IMR-90 (cell line): Measurements from ENCODE around the gene MAP4. TPM values are rescaled to one million over a fixed set of nuclear protein-coding genes. Genes with fewer than 3 reads are reported as not detected.

Experiments
- ATAC-seq: fragments of 200-7000 bp; cut with Tn5 transposase; 2 replicates; pipeline ENCODE4 v1.9.1; 2020; ENCODE audit warnings: low read depth, mild to moderate bottlenecking, moderate library complexity
- BruUV-seq: library from RNA; stranded (reverse); fragments of 400-500 nt; replicated peaks from 2 replicates; lab custom pipeline; 2021; lab: Mats Ljungman, UMichigan
- CTCF ChIA-PET: fragments of 300-600 bp; formaldehyde crosslinking; extraction: SDS; loops from one replicate; lab custom pipeline; 2021; ENCODE audit warnings: antibody characterized with exemption; lab: Yijun Ruan, JAX
- POLR2A ChIA-PET: fragments of 300-600 bp; sonication (Branson Sonifier 250); formaldehyde crosslinking; loops from one replicate; lab custom pipeline; 2022; ENCODE audit warnings: antibody characterized with exemption; ENCODE audit not compliant: unreplicated experiment; lab: Charles Lee
- DNase-seq: peaks from one replicate; pipeline ENCODE4 v3.0.0; 2013
- H2AFZ ChIP-seq: replicated peaks from 2 replicates; pipeline ENCODE3; 2013; ENCODE audit warnings: low read length, mild to moderate bottlenecking; ENCODE audit not compliant: poor library complexity
- H2AK5ac ChIP-seq: 2 replicates; pipeline ENCODE4 v1.6.1; 2013; ENCODE audit warnings: low read depth, low read length, inconsistent platforms
- H2AK9ac ChIP-seq: replicated peaks from 2 replicates; pipeline ENCODE3; 2013; ENCODE audit warnings: mild to moderate bottlenecking, low read depth, low read length, moderate library complexity; ENCODE audit not compliant: poor library complexity
- H2BK120ac ChIP-seq: 2 replicates; pipeline ENCODE4 v1.6.1; 2013; ENCODE audit warnings: low read depth, low read length, inconsistent platforms
- H2BK15ac ChIP-seq: 3 replicates; pipeline ENCODE4 v1.6.1; 2013; ENCODE audit warnings: low read depth, low read length, inconsistent platforms
- H2BK20ac ChIP-seq: 2 replicates; pipeline ENCODE4 v1.6.1; 2013; ENCODE audit warnings: low read depth, mild to moderate bottlenecking, inconsistent platforms, low read length, moderate library complexity
- H2BK5ac ChIP-seq: 2 replicates; pipeline ENCODE4 v1.6.1; 2013; ENCODE audit warnings: mild to moderate bottlenecking, low read depth, low read length, inconsistent platforms; ENCODE audit not compliant: poor library complexity, severe bottlenecking
- H3K14ac ChIP-seq: replicated peaks from 2 replicates; pipeline ENCODE4 v1.6.1; 2013; ENCODE audit warnings: low read depth, low read length, inconsistent platforms
- H3K18ac ChIP-seq: 2 replicates; pipeline ENCODE4 v1.6.1; 2013; ENCODE audit warnings: low read depth, low read length, control low read depth
- H3K23ac ChIP-seq: 2 replicates; pipeline ENCODE4 v1.6.1; 2013; ENCODE audit warnings: low read depth, low read length, inconsistent platforms
- H3K27ac ChIP-seq: 2 replicates; pipeline ENCODE4 v1.5.1; 2013; ENCODE audit warnings: mild to moderate bottlenecking, control low read depth, low read length; ENCODE audit not compliant: insufficient read depth
- H3K27me3 ChIP-seq: 2 replicates; pipeline ENCODE4 v1.6.1; 2013; ENCODE audit warnings: low read length; ENCODE audit not compliant: control insufficient read depth, insufficient read depth
- H3K36me3 ChIP-seq: 2 replicates; pipeline ENCODE4 v1.6.1; 2013; ENCODE audit warnings: low read length, mixed read lengths; ENCODE audit not compliant: control insufficient read depth, insufficient read depth
- H3K4ac ChIP-seq: 2 replicates; pipeline ENCODE4 v1.6.1; 2013; ENCODE audit warnings: low read depth, low read length, inconsistent platforms
- H3K4me1 ChIP-seq: 2 replicates; pipeline ENCODE4 v1.6.1; 2013; ENCODE audit warnings: low read length, mixed read lengths; ENCODE audit not compliant: control insufficient read depth, insufficient read depth
- H3K4me2 ChIP-seq: 2 replicates; pipeline ENCODE4 v1.6.1; 2013; ENCODE audit warnings: low read depth, mild to moderate bottlenecking, control low read depth, low read length, moderate library complexity
- H3K4me3 ChIP-seq: 2 replicates; pipeline ENCODE4 v1.5.1; 2013; ENCODE audit warnings: low read depth, mild to moderate bottlenecking, control low read depth, low read length, moderate library complexity; ENCODE audit not compliant: insufficient read depth
- H3K56ac ChIP-seq: 2 replicates; pipeline ENCODE4 v1.6.1; 2013; ENCODE audit warnings: low read length, inconsistent platforms; ENCODE audit not compliant: insufficient read depth; ENCODE audit errors: extremely low read depth
- H3K79me1 ChIP-seq, 2 experiments: 2 replicates each; pipeline ENCODE4 v1.6.1; 2013; ENCODE audit warnings: low read length in 2 of 2, inconsistent platforms in 1 of 2, low read depth in 1 of 2
- H3K9ac ChIP-seq: 2 replicates; pipeline ENCODE4 v1.6.1; 2013; ENCODE audit warnings: low read depth, low read length, control low read depth
- H3K9me1 ChIP-seq: 2 replicates; pipeline ENCODE4 v1.6.1; 2013; ENCODE audit warnings: low read length, inconsistent platforms; ENCODE audit not compliant: insufficient read depth
- H3K9me3 ChIP-seq: 2 replicates; pipeline ENCODE4 v1.6.1; 2013; ENCODE audit warnings: low read length; ENCODE audit not compliant: control insufficient read depth, insufficient read depth
- H4K20me1 ChIP-seq: 2 replicates; pipeline ENCODE4 v1.6.1; 2013; ENCODE audit warnings: low read length, inconsistent platforms; ENCODE audit not compliant: insufficient read depth
- H4K5ac ChIP-seq: 2 replicates; pipeline ENCODE4 v1.6.1; 2013; ENCODE audit warnings: mild to moderate bottlenecking, low read depth, low read length, control low read depth
- H4K8ac ChIP-seq, 2 experiments: 2 replicates each; pipeline ENCODE4 v1.6.1; 2013; ENCODE audit warnings: low read depth in 2 of 2, low read length in 2 of 2, control low read depth in 1 of 2, inconsistent platforms in 1 of 2
- H4K91ac ChIP-seq: 2 replicates; pipeline ENCODE4 v1.6.1; 2013; ENCODE audit warnings: low read depth, low read length, inconsistent platforms; ENCODE audit not compliant: insufficient read depth
- POLR2A ChIP-seq: IDR thresholded peaks from 2 replicates; pipeline ENCODE4 v1.6.1; 2012; ENCODE audit warnings: mild to moderate bottlenecking, low read depth, low read length
- WGBS, 2 experiments: methylation state at CpG; one replicate each; pipeline versions ENCODE4 v1.1.5 to v1.1.7; 2013; ENCODE audit warnings: missing lambda C conversion rate in 2 of 2; ENCODE audit not compliant: insufficient read length in 1 of 2; ENCODE audit errors: extremely low coverage in 2 of 2; 5-methylcytosine and 5-hydroxymethylcytosine counted together
- dilution Hi-C: fragments of 300-500 bp; cut with HindIII; formaldehyde crosslinking; loops from one replicate; pipeline ENCODE4 v1.14.3; 2018; ENCODE audit warnings: low sequenced_read_pairs; ENCODE audit not compliant: unreplicated experiment
- in situ Hi-C: fragments of 300-500 bp; cut with MboI; formaldehyde crosslinking; loops from 3 replicates; pipeline ENCODE4 v1.14.3; 2019; ENCODE audit warnings: low sequenced_read_pairs, inconsistent platforms, mixed read lengths
- intact Hi-C: fragments of 100-400 bp; cut with micrococcal nuclease; formaldehyde crosslinking; loops from 2 replicates; pipeline ENCODE4 v1.10.0; 2022
- polyA plus RNA-seq, 3 experiments: library from polyadenylated mRNA; depleted of rRNA; stranded (reverse); fragments of >200 nt; gene quantifications; 2 replicates each; pipeline ENCODE4 v1.2.3, GENCODE V29; 2012; ENCODE audit warnings: low replicate concordance in 1 of 3
- total RNA-seq: library from RNA; depleted of rRNA; stranded (reverse); fragments of >200 nt; gene quantifications from 2 replicates; pipeline ENCODE4 v1.2.3, GENCODE V29; 2012

MAP4 gene
- total and polyA plus RNA-seq, 2 of the 4 experiments (the other 2 are of a cell fraction) = 87.8 to 216 TPM

- no peak overlapping the region for H3K4me2 ChIP-seq
- in situ Hi-C loops = no loop called here
- H3K4me3 ChIP-seq = no peak overlapping the region
- POLR2A ChIA-PET = no interaction called here
- H3K14ac ChIP-seq = no peak overlapping the region
- CTCF ChIA-PET = no interaction called here
- no peak overlapping the region for H4K91ac ChIP-seq
- H3K4me1 ChIP-seq = no peaks in the 10 kb centered on the region
- TF ChIP-seq POLR2A = no peak
- no peak overlapping the region for H4K5ac ChIP-seq
- no peak overlapping the region for H2AK5ac ChIP-seq
- dilution Hi-C loops = no loop called here
- H3K23ac ChIP-seq = no peak overlapping the region
- no peaks in the 10 kb centered on the region for H3K36me3 ChIP-seq
- H3K56ac ChIP-seq = no peak overlapping the region
- no peak overlapping the region for H3K27ac ChIP-seq
- H4K8ac ChIP-seq = no peak overlapping the region
- no peaks in the 10 kb centered on the region for H3K9me3 ChIP-seq
- intact Hi-C loops = no loop called here
- H3K9ac ChIP-seq = no peak overlapping the region
- peaks cover 22 to 60% of the 10 kb centered on the region in 2 experiments for H3K79me1 ChIP-seq
- no peak overlapping the region for H2BK20ac ChIP-seq
- H4K20me1 ChIP-seq = peaks cover 46% of the 10 kb centered on the region
- H2AFZ ChIP-seq = no peak overlapping the region
- H2BK120ac ChIP-seq = no peak overlapping the region
- no peak overlapping the region for H2BK5ac ChIP-seq
- H3K18ac ChIP-seq = no peak overlapping the region
- BruUV-seq = no TSS peak
- peaks cover 3% of the 10 kb centered on the region for H3K9me1 ChIP-seq
- ATAC-seq (no peak), DNase-seq (no peak)
- H3K27me3 ChIP-seq = no peaks in the 10 kb centered on the region
- no peak overlapping the region for H2AK9ac ChIP-seq
- H2BK15ac ChIP-seq = no peak overlapping the region
- H3K4ac ChIP-seq = no peak overlapping the region
- no CpG with 5 or more reads among the region's 1 CpG for WGBS, 2 experiments
These were observed 76.0 kb downstream of the MAP4 start for GRCh38 chr3:47940232-47940631.
